CD4-positive, alpha-beta T cell (primary cell): ENCODE measurements around the gene LRRN1. TPM values are rescaled to one million over a fixed set of nuclear protein-coding genes. Genes with fewer than 3 reads are reported as not detected.

ENCODE experiments used
- ATAC-seq: fragments of 200-7000 bp; cut with Tn5 transposase; one replicate; pipeline ENCODE4 v1.10.0; 2022; ENCODE audit warnings: mild to moderate bottlenecking; ENCODE audit not compliant: poor library complexity
- CTCF ChIA-PET: fragments of 350-600 bp; sonication (Branson Sonifier 250); formaldehyde crosslinking; loops from one replicate; lab custom pipeline; 2021; ENCODE audit warnings: antibody characterized with exemption, inconsistent platforms; lab: Charles Lee
- POLR2A ChIA-PET: fragments of 350-600 bp; sonication (Branson Sonifier 250); formaldehyde crosslinking; loops from one replicate; lab custom pipeline; 2021; ENCODE audit warnings: antibody characterized with exemption, inconsistent platforms; lab: Charles Lee
- DNase-seq, 14 experiments: peaks; one replicate each; pipeline ENCODE4 v3.0.0-alpha.2; 2013 to 2020; ENCODE audit warnings: mixed read lengths in 2 of 14
- H3K27ac ChIP-seq, 2 donors: one replicate each; pipeline versions ENCODE4 v1.5.1 to v1.7.0; 2013; ENCODE audit warnings: low read length in 2 of 2, low read depth in 1 of 2, mild to moderate bottlenecking in 1 of 2
- H3K27me3 ChIP-seq, 2 experiments: 1 replicate in 1 of 2; 2 replicates in 1 of 2; pipeline versions ENCODE4 v1.6.1 to v1.7.0; 2013; ENCODE audit warnings: low read length in 2 of 2, control low read depth in 1 of 2, mild to moderate bottlenecking in 1 of 2, moderate library complexity in 1 of 2; ENCODE audit not compliant: insufficient read depth in 2 of 2, control insufficient read depth in 1 of 2
- H3K36me3 ChIP-seq: one replicate; pipeline ENCODE4 v1.6.1; 2013; ENCODE audit warnings: low read length, control low read depth; ENCODE audit not compliant: insufficient read depth
- H3K4me1 ChIP-seq: one replicate; pipeline ENCODE4 v1.6.1; 2013; ENCODE audit warnings: low read length, control low read depth; ENCODE audit not compliant: insufficient read depth
- H3K4me3 ChIP-seq: one replicate; pipeline ENCODE4 v1.5.1; 2013; ENCODE audit warnings: mild to moderate bottlenecking, low read length, moderate library complexity
- H3K9me3 ChIP-seq, 2 experiments: 1 replicate in 1 of 2; 2 replicates in 1 of 2; pipeline versions ENCODE4 v1.6.1 to v1.7.0; 2013; ENCODE audit warnings: low read length in 2 of 2, mild to moderate bottlenecking in 2 of 2, control low read depth in 1 of 2, moderate library complexity in 1 of 2; ENCODE audit not compliant: control insufficient read depth in 1 of 2, insufficient read depth in 1 of 2
- H3K27ac Mint-ChIP-seq: one replicate; pipeline ENCODE4 v1.8.0; 2020; ENCODE audit warnings: mixed read lengths
- H3K27me3 Mint-ChIP-seq: one replicate; pipeline ENCODE4 v1.8.0; 2021; ENCODE audit warnings: mixed read lengths
- H3K36me3 Mint-ChIP-seq: one replicate; pipeline ENCODE4 v1.8.0; 2021; ENCODE audit warnings: low read depth, mixed read lengths
- H3K4me1 Mint-ChIP-seq: one replicate; pipeline ENCODE4 v1.8.0; 2021; ENCODE audit warnings: low read depth, mixed read lengths
- H3K4me3 Mint-ChIP-seq: one replicate; pipeline ENCODE4 v1.8.0; 2020; ENCODE audit warnings: mild to moderate bottlenecking, mixed read lengths
- H3K9me3 Mint-ChIP-seq: one replicate; pipeline ENCODE4 v1.8.0; 2020; ENCODE audit warnings: mixed read lengths
- CTCF ChIP-seq: fragments of 200-600 bp; IDR thresholded peaks from one replicate; pipeline ENCODE4 v1.8.0; 2022; ENCODE audit warnings: antibody characterized with exemption, mild to moderate bottlenecking
- intact Hi-C, 2 experiments: fragments of 100-400 bp; cut with DNase I in 1 of 2; cut with micrococcal nuclease in 1 of 2; formaldehyde crosslinking; loops; one replicate each; pipeline versions ENCODE4 v1.15.1 to v1.9.0; 2023 to 2025; cut with DNase I, micrococcal nuclease
- total RNA-seq, 174 experiments: library from RNA in 2 of 174; stranded (reverse) in 2 of 174; gene quantifications; one replicate each; pipeline ENCODE4 v1.2.3 and lab custom pipeline; 2021 to 2026

The LRRN1 gene
- total RNA-seq, 2 experiments from 2014 or later: 0.20 TPM; not detected in 1

- Histone ChIP-seq H3K4me3 (no peak overlapping the region), H3K36me3 (no peaks in the 10 kb centered on the region), H3K4me1 (no peaks in the 10 kb centered on the region), H3K27me3 (no peaks in the 10 kb centered on the region), H3K27ac (no peak overlapping the region), H3K9me3 (no peaks in the 10 kb centered on the region)
- no peaks in the 10 kb centered on the region for H3K4me1 Mint-ChIP-seq
- no peak for TF ChIP-seq CTCF
- H3K9me3 Mint-ChIP-seq: peaks cover 3% of the 10 kb centered on the region
- CTCF ChIA-PET: no interaction called here
- POLR2A ChIA-PET: no interaction called here
- no peak overlapping the region for H3K27ac Mint-ChIP-seq
- no peak for ATAC-seq
- no peaks in the 10 kb centered on the region for H3K36me3 Mint-ChIP-seq
- H3K4me3 Mint-ChIP-seq: no peak overlapping the region
- no peaks in the 10 kb centered on the region for H3K27me3 Mint-ChIP-seq
- no peak for DNase-seq
- intact Hi-C loops: no loop called here
Measured at GRCh38 chr3:3847994-3848922, 49.0 kb downstream of the LRRN1 start.

GRCh38 chr3:3848923-3849275 lies 49.7 kb downstream of the LRRN1 start:
- Mint-ChIP-seq H3K9me3 (peaks cover 3% of the 10 kb centered on the region), H3K27me3 (no peaks in the 10 kb centered on the region), H3K36me3 (no peaks in the 10 kb centered on the region), H3K27ac (no peak overlapping the region), H3K4me1 (no peaks in the 10 kb centered on the region), H3K4me3 (no peak overlapping the region)
- no peaks in the 10 kb centered on the region for H3K9me3 ChIP-seq
- no peak for ATAC-seq
- ChIA-PET POLR2A (no interaction called here), CTCF (no interaction called here)
- H3K36me3 ChIP-seq: no peaks in the 10 kb centered on the region
- H3K4me3 ChIP-seq: no peak overlapping the region
- H3K27ac ChIP-seq: no peak overlapping the region
- no peaks in the 10 kb centered on the region for H3K27me3 ChIP-seq
- H3K4me1 ChIP-seq: no peaks in the 10 kb centered on the region
- no peak for DNase-seq
- TF ChIP-seq CTCF: no peak
- intact Hi-C loops: no loop called here

GRCh38 chr3:3851621-3852323 lies 52.5 kb downstream of the LRRN1 start:
- intact Hi-C loops: no loop called here

More at GRCh38 chr3:3851621-3852323, 52.5 kb downstream of the LRRN1 start:
- Mint-ChIP-seq H3K4me1 (no peaks in the 10 kb centered on the region), H3K27ac (no peak overlapping the region), H3K9me3 (no peaks in the 10 kb centered on the region), H3K36me3 (no peaks in the 10 kb centered on the region), H3K27me3 (no peaks in the 10 kb centered on the region), H3K4me3 (no peak overlapping the region)
- POLR2A ChIA-PET: no interaction called here
- no peak for TF ChIP-seq CTCF
- Histone ChIP-seq H3K27me3 (no peaks in the 10 kb centered on the region), H3K36me3 (no peaks in the 10 kb centered on the region), H3K4me1 (no peaks in the 10 kb centered on the region), H3K9me3 (no peaks in the 10 kb centered on the region), H3K4me3 (no peak overlapping the region), H3K27ac (no peak overlapping the region)
- DNase-seq: no peak
- CTCF ChIA-PET: interaction anchor here (0.7 kb wide), 1 partner anchor 401 kb away, joined by 3 read pairs; no protein-coding TSS in a partner anchor
- ATAC-seq: no peak
